ENCODE results near the gene SLC44A2.
A peak's percentile ranks its signal among the peaks of the same experiment; 100 is the strongest.

Gene SLC44A2

DNA sequence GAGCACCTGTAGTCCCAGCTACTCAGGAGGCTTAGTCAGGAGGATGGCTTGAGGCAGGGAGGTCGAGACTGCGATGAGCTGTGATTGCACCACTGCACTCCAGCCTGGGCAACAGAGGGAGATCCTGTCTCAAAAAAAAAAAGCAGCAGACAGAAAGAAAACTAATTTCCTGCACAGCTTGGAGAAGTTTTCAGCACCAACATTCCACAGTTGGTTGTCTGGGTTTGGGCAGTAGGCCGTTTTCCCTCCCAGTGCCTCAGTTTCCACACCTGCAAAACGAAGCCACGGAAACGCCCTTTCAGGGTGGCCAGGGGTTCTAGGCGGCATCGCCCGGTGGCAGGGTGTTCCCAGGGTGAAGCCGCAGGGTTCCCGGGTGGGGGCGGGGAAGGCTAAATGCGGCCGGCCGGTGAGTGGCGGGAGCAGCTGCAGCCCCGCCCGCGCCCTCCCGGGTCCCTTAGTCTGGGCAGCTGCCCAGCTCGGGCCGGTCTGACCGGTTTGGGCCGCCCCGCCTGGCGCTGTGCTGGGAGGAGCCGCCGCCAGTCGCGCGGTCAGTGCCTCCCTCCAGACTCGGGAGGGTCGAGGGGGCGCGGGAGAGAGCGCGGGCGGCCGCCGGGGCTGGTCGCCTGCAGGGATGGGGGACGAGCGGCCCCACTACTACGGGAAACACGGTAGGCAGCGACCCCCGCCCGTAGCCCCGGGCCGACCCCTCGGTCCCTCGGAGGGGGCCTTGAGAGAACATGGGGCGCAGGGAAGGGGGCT lies at the start of gene SLC44A2:
SLC44A2 (plus strand) TSS at position 551 of the 759 bp plus-strand sequence; CDS start at position 632, 81 bp downstream.
- TF ChIP-seq GATA1 (IDR thresholded peaks at IDR 0.05; ENCODE audit: low read depth, low read length) (no peak), POLR2A (IDR thresholded peaks at IDR 0.05; ENCODE audit: low read length) (no peak)
- DNase-seq = peak; percentile 42 to 53

DNA sequence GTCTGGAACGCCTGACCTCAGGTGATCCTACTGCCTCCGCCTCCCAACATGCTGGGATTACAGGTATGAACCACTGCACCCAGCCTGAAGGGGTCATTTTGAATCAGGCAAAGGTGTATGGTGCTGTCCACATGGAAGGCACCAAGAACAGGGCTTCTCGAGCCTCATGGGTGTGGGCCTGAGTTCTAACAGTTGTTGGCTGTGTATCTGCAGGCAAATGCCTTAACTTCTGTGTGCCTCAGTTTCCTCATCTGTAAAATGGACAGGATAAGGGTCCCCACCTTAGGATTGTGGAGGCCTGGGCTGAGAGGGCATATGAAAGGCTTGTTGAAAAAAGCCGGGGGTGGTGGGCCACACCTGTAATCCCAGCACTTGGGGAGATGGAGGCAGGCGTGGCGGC lies 47.4 kb upstream of the SLC44A2 start:
- TF ChIP-seq POLR2A (IDR thresholded peaks at IDR 0.05; ENCODE audit: low read length) (no peak), GATA1 (IDR thresholded peaks at IDR 0.05; ENCODE audit: low read depth, low read length) (no peak)
- DNase-seq = no peak

DNA sequence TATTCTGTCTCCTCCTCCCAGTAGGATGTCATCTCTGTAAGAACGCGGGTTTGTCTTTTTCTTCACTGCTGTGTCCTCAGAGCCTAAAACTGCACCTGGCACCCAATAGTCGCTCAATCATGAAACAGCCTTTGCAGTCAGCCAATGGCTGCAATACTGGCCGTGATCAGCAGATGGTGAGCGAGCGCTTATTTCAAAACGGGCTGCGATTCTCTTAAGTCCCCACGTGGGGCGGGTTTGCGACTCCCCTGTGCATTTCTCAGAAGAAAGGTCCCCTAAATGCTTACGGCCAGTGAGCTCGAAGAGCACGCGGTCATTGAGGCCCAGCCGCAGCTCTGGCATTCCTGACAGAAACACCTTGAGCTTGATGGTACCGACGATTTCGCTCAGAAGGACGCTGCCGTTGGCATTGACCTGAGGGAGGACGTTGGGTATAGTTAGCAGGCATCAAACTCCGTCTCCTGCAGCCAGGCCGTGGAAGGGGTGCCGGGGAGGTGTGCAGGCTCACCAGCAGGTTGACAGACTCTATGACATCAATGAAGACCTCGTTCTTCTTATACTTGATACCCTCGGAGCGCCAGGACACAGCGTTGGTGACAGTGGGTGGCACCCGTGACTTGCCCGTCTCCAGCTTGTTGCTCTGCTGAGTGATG lies 44.2 kb upstream of the SLC44A2 start:
- TF ChIP-seq POLR2A (IDR thresholded peaks at IDR 0.05; ENCODE audit: low read length) = no peak
- no peak for TF ChIP-seq GATA1 (IDR thresholded peaks at IDR 0.05; ENCODE audit: low read depth, low read length)
- peak; percentile 94 to 96 for DNase-seq

DNA sequence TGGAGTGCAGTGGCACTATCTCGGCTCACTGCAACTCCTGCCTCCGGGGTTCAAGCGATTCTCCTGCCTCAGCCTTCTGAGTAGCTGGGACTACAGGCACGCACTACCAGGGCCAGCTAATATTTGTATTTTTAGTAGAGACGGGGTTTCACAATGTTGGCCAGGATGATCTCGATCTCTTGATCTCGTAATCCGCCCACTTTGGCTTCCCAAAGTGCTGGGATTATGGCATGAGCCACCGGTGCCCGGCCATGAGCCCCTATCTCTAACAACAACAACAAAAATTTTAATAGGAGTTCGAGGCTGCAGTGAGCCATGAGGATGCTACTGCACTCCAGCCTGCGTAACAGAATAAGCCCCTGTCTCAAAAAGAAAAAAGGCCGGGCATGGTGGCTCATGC lies 43.3 kb upstream of the SLC44A2 start:
- TF ChIP-seq POLR2A (IDR thresholded peaks at IDR 0.05; ENCODE audit: low read length) = no peak
- TF ChIP-seq GATA1 (IDR thresholded peaks at IDR 0.05; ENCODE audit: low read depth, low read length) = no peak

DNA sequence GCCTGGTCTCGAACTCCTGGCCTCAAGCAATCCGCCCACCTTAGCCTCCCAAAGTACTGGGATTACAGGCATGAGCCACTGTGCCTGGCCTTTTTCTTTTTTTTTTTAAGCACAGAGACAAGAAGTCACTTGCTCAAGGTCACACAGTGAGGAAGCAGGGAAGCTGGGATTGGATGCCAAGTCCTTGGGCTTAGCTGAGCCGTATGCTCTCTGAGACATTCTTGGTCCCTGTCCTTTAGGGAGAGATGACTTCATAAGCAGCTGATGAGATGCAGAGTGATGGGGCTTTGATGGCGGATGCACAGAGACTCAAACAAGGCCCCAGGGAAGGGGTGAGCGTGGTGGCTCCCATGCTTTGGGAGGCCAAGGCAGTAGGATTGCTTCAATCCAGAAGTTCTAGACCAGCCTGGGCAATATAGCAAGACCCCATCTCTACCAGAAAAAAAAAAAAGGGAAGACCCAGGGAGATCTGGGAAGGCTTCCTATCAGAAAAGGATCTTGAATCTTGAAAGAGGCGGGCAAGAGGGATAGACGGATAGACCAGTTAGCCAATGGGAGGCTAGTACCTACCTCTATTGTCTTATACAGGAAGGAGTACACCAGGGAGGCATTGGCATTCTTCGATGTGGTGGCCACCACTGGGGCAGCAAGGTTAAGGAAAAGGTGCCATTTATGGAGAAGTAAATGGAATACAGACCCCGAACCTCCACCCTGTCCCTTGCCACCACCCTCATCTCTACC lies 42.1 kb upstream of the SLC44A2 start:
- TF ChIP-seq GATA1 (IDR thresholded peaks at IDR 0.05; ENCODE audit: low read depth, low read length) (no peak), POLR2A (IDR thresholded peaks at IDR 0.05; ENCODE audit: low read length) (no peak)
- DNase-seq = no peak

More for the DNA sequence above, 43.3 kb upstream of the SLC44A2 start:
- no peak for DNase-seq

DNA sequence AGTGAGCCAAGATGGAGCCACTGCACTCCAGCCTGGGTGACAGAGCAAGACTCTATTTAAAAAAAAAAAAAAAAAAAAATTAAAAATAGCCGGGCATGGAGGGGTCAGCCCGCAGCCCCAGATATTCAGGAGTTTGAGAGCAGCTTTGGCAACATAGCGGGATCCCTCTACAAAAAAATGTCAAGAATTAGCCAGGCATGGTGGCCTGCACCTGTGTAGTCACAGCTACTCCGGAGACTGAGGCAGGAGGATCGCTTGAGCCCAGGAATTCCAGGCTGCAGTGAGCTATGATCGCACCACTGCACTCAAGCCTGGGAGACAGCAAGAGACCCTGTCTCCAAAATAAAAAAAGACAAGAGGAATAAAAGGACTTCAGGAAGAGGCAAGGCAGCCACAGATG lies 39.0 kb upstream of the SLC44A2 start:
- TF ChIP-seq GATA1 (IDR thresholded peaks at IDR 0.05; ENCODE audit: low read depth, low read length) (no peak), POLR2A (IDR thresholded peaks at IDR 0.05; ENCODE audit: low read length) (no peak)
- DNase-seq = no peak

DNA sequence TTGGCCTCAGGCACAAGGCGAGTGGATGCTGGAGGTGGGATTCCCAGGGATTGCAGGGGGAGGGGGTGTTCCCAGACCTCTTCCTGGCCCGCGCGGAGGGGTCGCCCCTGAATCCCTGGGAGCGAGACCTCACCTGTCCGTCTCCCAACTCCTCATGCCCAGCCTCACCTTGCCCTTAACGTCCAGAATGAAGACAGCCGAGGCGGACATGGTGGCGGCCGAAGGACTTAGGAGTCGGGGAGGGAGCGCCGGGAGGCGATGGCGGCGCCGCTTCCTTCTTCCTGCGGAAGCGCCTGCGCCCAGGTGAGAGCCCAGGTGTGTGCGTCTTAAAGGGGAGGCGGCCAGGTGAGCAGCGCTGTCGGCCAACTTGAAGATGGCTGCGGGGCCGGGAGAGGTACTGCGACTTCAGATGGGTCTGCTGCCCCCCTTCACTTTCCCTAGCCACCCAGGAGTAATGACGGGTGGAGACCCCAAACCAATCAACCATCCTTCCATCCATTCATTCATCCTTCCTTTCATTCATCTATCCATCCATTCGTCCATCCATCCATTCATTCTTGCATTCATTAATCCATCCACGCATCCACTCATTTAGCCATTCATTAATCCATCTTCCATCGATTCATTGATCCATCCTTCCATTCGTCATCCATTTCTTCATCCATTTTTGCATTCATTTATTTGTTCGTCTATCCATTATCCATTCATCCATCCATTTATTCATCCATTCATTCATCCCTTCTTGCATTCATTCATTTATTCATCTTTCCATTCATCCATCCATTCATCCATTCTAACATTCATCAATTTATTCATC lies 38.1 kb upstream of the SLC44A2 start, which contains the start of gene AP1M2:
AP1M2 (minus strand) TSS at position 291 of the 817 bp plus-strand sequence; CDS start at position 210, 81 bp downstream.
- no peak for DNase-seq

DNA sequence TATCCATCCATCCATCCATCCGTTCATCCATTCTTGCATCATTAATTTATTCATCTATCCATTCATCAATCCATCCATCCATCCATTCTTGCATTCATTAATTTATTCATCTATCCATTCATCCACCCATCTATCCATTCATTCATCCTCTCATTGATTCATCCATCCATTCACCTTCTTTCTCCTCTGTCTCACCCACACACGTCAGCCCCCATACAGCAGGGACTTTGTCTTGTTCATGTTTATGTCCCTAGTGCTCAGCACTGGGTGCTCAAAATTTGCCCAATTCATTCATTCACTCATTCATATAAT lies 37.6 kb upstream of the SLC44A2 start:
- no peak for DNase-seq
- TF ChIP-seq POLR2A (IDR thresholded peaks at IDR 0.05; ENCODE audit: low read length) = no peak
- no peak for TF ChIP-seq GATA1 (IDR thresholded peaks at IDR 0.05; ENCODE audit: low read depth, low read length)

More for the DNA sequence above, 38.1 kb upstream of the SLC44A2 start, which contains the start of gene AP1M2:
- TF ChIP-seq POLR2A (IDR thresholded peaks at IDR 0.05; ENCODE audit: low read length) (no peak), GATA1 (IDR thresholded peaks at IDR 0.05; ENCODE audit: low read depth, low read length) (no peak)

DNA sequence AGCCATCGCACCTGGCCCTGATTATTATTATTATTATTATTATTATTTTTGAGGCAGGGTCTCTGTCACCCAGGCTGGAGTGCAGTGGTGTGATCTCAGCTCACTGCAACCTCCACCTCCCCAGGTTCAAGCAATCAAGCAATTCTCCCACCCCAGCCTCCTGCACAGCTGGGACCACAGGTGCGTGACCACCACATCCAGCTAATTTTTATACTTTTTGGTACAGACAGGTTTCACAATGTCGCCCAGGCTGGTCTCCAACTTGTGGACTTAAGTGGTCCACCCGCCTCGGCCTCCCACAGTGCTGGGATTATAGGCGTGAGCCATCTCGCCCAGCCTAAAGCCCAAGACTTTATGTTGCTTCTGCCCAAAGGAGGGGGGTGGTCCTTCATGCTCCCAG lies 32.2 kb upstream of the SLC44A2 start:
- TF ChIP-seq POLR2A (IDR thresholded peaks at IDR 0.05; ENCODE audit: low read length) (no peak), GATA1 (IDR thresholded peaks at IDR 0.05; ENCODE audit: low read depth, low read length) (no peak)
- no peak for DNase-seq

DNA sequence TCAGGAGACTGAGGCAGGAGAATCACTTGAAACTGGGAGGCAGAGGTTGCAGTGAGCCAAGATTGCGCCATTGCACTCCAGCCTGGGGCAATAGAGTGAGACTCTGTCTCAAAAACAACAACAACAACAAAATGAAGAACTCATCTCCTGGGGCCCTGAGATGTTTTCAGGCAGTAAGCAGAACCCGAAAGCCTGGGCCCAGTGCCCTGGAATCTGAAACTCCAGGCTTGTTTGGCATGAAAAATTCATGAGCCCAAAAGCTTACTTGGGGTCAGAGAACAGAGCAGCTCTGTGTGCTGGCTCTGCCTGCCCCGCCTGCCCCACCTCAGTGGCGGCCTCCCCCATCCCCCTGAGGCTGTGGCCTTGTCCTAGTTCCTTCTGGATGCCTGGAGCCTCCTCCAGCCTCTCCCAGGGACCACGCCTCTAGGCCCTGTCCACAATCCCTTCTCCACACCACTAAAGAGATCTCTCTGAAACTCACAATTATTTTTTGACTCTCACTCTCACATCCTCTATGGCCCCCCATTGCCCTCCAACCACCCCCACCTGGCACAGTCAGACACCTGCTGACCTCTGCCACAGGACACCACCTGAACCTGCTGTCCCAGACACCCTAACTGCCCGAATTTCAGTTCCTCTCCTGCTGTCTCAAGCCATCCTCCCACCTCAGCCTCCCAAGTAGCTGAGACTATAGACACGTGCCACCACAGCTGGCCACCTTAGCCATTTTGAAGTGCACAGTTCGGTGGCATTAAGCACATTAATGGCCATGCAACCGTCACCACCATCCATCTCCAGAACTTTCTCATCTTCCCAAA lies 31.3 kb upstream of the SLC44A2 start:
- TF ChIP-seq POLR2A (IDR thresholded peaks at IDR 0.05; ENCODE audit: low read length) (no peak), GATA1 (IDR thresholded peaks at IDR 0.05; ENCODE audit: low read depth, low read length) (no peak)
- DNase-seq = no peak

DNA sequence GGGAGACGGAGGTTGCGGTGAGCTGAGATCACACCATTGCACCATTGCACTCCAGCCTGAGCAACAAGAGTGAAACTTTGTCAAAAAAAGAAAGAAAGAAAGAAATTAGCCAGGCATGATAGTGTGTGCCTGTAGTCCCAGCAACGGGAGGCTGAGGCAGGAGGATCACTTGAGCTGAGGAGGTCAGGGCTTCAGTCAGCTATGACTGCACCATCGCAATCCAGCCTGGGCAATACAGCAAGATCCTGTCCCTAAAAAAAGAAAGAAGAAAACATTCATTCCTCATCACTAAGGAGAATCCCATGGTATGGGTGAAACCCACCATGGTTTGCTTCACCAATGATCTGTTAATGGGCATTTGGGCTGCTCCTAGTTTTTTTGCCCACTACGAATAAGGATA lies 25.2 kb upstream of the SLC44A2 start:
- DNase-seq = no peak
- TF ChIP-seq POLR2A (IDR thresholded peaks at IDR 0.05; ENCODE audit: low read length) = no peak
- TF ChIP-seq GATA1 (IDR thresholded peaks at IDR 0.05; ENCODE audit: low read depth, low read length) = no peak

DNA sequence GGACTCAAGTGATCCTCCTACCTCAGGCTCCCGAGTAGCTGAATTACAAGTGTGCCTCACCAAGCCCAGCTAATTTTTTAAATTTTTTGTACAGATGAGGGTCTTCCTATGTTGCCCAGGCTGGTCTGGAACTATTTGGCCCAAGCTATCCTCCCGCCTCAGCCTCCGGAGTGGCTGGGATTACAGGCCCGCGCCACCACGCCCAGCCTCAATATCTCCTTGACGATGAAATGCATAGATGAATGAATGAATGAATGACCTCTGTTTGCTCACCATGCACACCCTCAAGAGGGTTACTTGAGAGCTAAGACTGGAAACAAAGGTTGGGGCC lies 23.4 kb upstream of the SLC44A2 start:
- no peak for DNase-seq
- TF ChIP-seq POLR2A (IDR thresholded peaks at IDR 0.05; ENCODE audit: low read length) (no peak), GATA1 (IDR thresholded peaks at IDR 0.05; ENCODE audit: low read depth, low read length) (no peak)

All from erythroblast (primary cell).